AG09319 (cell line): ENCODE data around the gene KRTAP7-1.

Experiments used
- DNase-seq: peaks from one replicate; pipeline ENCODE4 v3.0.0-alpha.2; 2010; ENCODE audit warnings: low read depth; ENCODE audit errors: extremely low read depth
- TF ChIP-seq, protein P1 (sequence below): IDR thresholded peaks from 2 replicates; pipeline ENCODE4 v1.5.1; 2011; ENCODE audit warnings: low read depth, mild to moderate bottlenecking, inconsistent platforms, low read length, moderate library complexity

The KRTAP7-1 gene

DNA sequence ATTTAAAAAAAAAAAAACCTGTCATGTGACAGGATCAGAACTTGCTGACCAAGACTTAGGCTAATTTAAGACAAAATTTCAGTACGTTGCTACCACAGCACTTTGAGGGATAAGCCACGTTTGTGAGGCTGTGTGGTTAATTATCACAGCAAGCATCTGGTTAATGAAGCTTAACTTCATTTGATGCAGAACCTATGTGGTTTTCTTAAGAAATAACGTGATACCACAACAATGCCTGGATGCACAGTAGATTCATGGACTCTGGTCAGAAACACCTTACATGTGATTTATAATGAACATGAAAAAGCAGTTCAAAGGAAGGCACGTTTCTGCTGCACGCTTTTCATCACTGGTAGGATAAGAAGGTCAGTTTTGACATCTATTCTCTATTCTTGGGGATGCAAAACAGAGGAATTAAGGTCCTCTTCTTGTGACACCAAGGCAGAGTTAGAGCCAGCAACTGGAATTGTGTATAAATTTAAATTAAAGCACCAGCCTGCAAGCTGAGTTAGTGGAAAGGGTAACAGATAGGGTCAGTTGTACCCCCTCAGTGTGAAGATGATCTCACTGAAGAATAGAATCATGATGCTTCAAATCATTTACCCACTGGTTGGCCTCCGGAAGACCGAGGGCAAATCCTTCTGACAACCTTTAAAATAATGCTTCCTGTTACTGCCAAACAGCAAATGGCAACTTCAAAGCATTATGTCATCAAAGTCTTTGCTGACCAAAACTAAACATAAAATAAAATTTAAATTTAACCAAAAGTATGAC lies 10.5 kb downstream of the KRTAP7-1 start:
- TF ChIP-seq, protein P1, sequence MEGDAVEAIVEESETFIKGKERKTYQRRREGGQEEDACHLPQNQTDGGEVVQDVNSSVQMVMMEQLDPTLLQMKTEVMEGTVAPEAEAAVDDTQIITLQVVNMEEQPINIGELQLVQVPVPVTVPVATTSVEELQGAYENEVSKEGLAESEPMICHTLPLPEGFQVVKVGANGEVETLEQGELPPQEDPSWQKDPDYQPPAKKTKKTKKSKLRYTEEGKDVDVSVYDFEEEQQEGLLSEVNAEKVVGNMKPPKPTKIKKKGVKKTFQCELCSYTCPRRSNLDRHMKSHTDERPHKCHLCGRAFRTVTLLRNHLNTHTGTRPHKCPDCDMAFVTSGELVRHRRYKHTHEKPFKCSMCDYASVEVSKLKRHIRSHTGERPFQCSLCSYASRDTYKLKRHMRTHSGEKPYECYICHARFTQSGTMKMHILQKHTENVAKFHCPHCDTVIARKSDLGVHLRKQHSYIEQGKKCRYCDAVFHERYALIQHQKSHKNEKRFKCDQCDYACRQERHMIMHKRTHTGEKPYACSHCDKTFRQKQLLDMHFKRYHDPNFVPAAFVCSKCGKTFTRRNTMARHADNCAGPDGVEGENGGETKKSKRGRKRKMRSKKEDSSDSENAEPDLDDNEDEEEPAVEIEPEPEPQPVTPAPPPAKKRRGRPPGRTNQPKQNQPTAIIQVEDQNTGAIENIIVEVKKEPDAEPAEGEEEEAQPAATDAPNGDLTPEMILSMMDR: no peak
- DNase-seq: no peak

GRCh38 chr21:30813174-30813573 lies 16.4 kb downstream of the KRTAP7-1 start, which contains the start of gene KRTAP8-1:
KRTAP8-1 (minus strand) TSS chr21:30813274; CDS start chr21:30813220, 54 bp downstream.
- TF ChIP-seq, protein P1: no peak
- no peak for DNase-seq

GRCh38 chr21:30800605-30801004 lies 29.0 kb downstream of the KRTAP7-1 start:
- TF ChIP-seq, protein P1: no peak
- DNase-seq: no peak

DNA sequence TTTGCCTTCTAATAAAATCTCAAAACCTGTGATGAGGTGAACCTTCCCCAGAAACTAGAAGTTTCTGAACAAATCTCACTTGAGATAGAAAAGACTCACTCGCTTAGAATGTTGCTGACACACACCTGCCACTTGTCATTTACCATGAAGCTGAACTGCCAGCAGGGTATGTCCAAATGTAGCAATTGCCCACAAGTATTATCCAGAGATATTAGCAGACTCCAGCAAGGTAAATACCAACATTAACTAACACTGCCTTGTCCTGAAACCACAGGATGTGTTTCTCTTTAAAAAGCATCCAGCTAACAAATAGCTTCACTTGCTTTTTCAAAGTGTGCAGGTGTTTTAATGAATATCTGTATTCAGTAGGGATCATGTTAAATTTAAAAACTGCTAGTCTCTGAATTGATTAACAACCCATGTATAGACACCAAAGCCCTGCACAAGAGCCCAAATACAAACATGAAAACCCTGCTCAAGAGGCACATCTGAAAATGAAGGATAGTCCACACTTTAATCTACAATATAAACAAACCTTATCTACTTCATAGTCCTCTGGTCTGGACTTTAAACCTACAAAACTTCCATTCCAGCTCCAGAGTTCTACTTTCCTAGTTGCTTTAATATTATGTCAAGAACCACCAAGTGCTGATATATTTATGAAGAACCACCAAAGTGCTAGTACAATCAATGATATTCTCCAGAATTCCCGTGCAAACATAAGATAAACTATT lies 35.8 kb downstream of the KRTAP7-1 start:
- TF ChIP-seq, protein P1: no peak
- no peak for DNase-seq

GRCh38 chr21:30779249-30779648 lies 50.3 kb downstream of the KRTAP7-1 start:
- DNase-seq: no peak
- TF ChIP-seq, protein P1: no peak
